ENCODE measurements around the gene FTCD. TPM values are rescaled to one million over a fixed set of nuclear protein-coding genes. Genes with fewer than 3 reads are reported as not detected.
A peak's percentile ranks its signal among the peaks of the same experiment; 100 is the strongest.
"Not testable (repeated sequence)": the region's sequence is repeated elsewhere in the genome, so short reads cannot be mapped to it uniquely, and the experiment has no call there.

FTCD gene
- total and polyA plus RNA-seq, 12 donors: 0.14 to 4.4 (median 1.1) TPM

GRCh38 chr21:46144464-46145070, 10.8 kb downstream of the FTCD start:
- intact Hi-C loops (cut with DNase I): loop anchor here in 7 of 10 donors (5.0 to 10.0 kb wide), 5 partner anchors 83 to 113 kb away; partner anchors contain the start of gene LSS (in 2 of the 7)
- H3K27me3 ChIP-seq: no peaks in the 10 kb centered on the region
- DNase-seq (peak in 1 of 2 donors; percentile 9), ATAC-seq (no peak)
- H3K27ac ChIP-seq: no peak overlapping the region
- no peaks in the 10 kb centered on the region for H3K9me3 ChIP-seq
- no peaks in the 10 kb centered on the region for H3K36me3 ChIP-seq
- WGBS, 2 donors: 43 to 51% methylated on average over 4 of the region's 4 CpGs
- TF ChIP-seq CTCF (IDR thresholded peaks at IDR 0.05): no peak
- H3K4me3 ChIP-seq: no peak overlapping the region
- peaks cover 0 to 9% (median 5%) of the 10 kb centered on the region in 9 donors for H3K4me1 ChIP-seq

GRCh38 chr21:46142582-46143473, 12.6 kb downstream of the FTCD start:
- 84 to 85% methylated on average over 21 of the region's 21 CpGs for WGBS, 2 donors
- DNase-seq: peak in 1 of 2 donors; percentile 11
- H3K4me3 ChIP-seq: no peak overlapping the region
- H3K27me3 ChIP-seq: no peaks in the 10 kb centered on the region
- H3K9me3 ChIP-seq: no peaks in the 10 kb centered on the region
- H3K4me1 ChIP-seq: peaks cover 0 to 9% (median 5%) of the 10 kb centered on the region in 9 donors
- peak in 1 of 8 donors; percentile 9 for ATAC-seq
- no peak overlapping the region for H3K27ac ChIP-seq
- no peaks in the 10 kb centered on the region for H3K36me3 ChIP-seq
- intact Hi-C loops (cut with DNase I): loop anchor here in 6 of 10 donors (1.0 to 10.0 kb wide), 5 partner anchors 84 to 114 kb away; partner anchors contain the start of gene LSS (in 2 of the 6)
- no peak for TF ChIP-seq CTCF (IDR thresholded peaks at IDR 0.05)

- DNase-seq (peak in 1 of 2 donors; percentile 15), ATAC-seq (no peak)
- no peak overlapping the region for H3K27ac ChIP-seq
- H3K27me3 ChIP-seq: no peaks in the 10 kb centered on the region
- intact Hi-C loops (cut with DNase I): loop anchor here in 5 of 10 donors (5.0 to 10.0 kb wide), 4 partner anchors 85 to 115 kb away; partner anchors contain the start of gene LSS (in 2 of the 5)
- H3K36me3 ChIP-seq: no peaks in the 10 kb centered on the region
- peaks cover 0 to 9% (median 5%) of the 10 kb centered on the region in 9 donors for H3K4me1 ChIP-seq
- H3K4me3 ChIP-seq: no peak overlapping the region
- no peak for TF ChIP-seq CTCF (IDR thresholded peaks at IDR 0.05)
- 90 to 93% methylated on average over 45 of the region's 45 CpGs for WGBS, 2 donors
- no peaks in the 10 kb centered on the region for H3K9me3 ChIP-seq
These were observed 13.4 kb downstream of the FTCD start for GRCh38 chr21:46141767-46142581.

GRCh38 chr21:46140352-46141003, 14.9 kb downstream of the FTCD start:
- H3K27ac ChIP-seq, H3K9me3 ChIP-seq, H3K27me3 ChIP-seq, H3K36me3 ChIP-seq, H3K4me3 ChIP-seq, ATAC-seq, H3K4me1 ChIP-seq: not testable (repeated sequence)
- intact Hi-C loops (cut with DNase I): loop anchor here in 5 of 10 donors (5.0 to 10.0 kb wide), 4 partner anchors 87 to 117 kb away; partner anchors contain the start of gene LSS (in 2 of the 5)
- 78 to 83% methylated on average over 29 of the region's 29 CpGs for WGBS, 2 donors
- peak in 1 of 2 donors; percentile 3 for DNase-seq
